Measurements from ENCODE around the gene ACTR10. TPM values are rescaled to one million over a fixed set of nuclear protein-coding genes. Genes with fewer than 3 reads are reported as not detected.

ACTR10 gene
- total and polyA plus RNA-seq, 7 experiments from 2014 or later, result 40.0 to 90.8 (median 53.2) TPM

GRCh38 chr14:58166005-58166983 is 33.7 kb upstream of the ACTR10 start:
- no peak overlapping the region for H3K27ac Mint-ChIP-seq
- Histone ChIP-seq H3K36me3 (ENCODE audit: control insufficient read depth in 2 of 3, insufficient read depth in 3 of 3, low read length in 3 of 3) (no peaks in the 10 kb centered on the region), H3K4me3 (ENCODE audit: low read length) (no peak overlapping the region), H3K27ac (ENCODE audit: low read depth, low read length) (no peak overlapping the region), H3K27me3 (ENCODE audit: control insufficient read depth in 2 of 2, insufficient read depth in 2 of 2, low read length in 2 of 2) (no peaks in the 10 kb centered on the region), H3K9me3 (ENCODE audit: control insufficient read depth in 2 of 3, low read length in 3 of 3) (no peaks in the 10 kb centered on the region), H3K4me1 (ENCODE audit: control insufficient read depth in 2 of 2, insufficient read depth in 2 of 2, low read length in 2 of 2) (no peaks in the 10 kb centered on the region)
- CTCF ChIA-PET, result no interaction called here
- H3K4me1 Mint-ChIP-seq, result peaks cover 0 to 4% (median 0%) of the 10 kb centered on the region in 7 donors
- POLR2A ChIA-PET, result no interaction called here
- peaks cover 11 to 30% (median 15%) of the 10 kb centered on the region in 5 donors for H3K27me3 Mint-ChIP-seq
- DNase-seq, result peak; percentile 18 to 70 (median 53)
- H3K36me3 Mint-ChIP-seq, result no peaks in the 10 kb centered on the region
- H3K9me3 Mint-ChIP-seq, result peaks cover 0 to 2% (median 0%) of the 10 kb centered on the region in 11 donors
- no peak overlapping the region for H3K4me3 Mint-ChIP-seq
- peak; percentile 73 for ATAC-seq
- intact Hi-C loops (cut with micrococcal nuclease), result loop anchor here (1.0 to 10.0 kb wide), 3 partner anchors 33 to 681 kb away; no protein-coding TSS in a partner anchor

GRCh38 chr14:58167057-58167456 is 32.9 kb upstream of the ACTR10 start:
- DNase-seq (no peak), ATAC-seq (no peak)
- peaks cover 0 to 4% (median 0%) of the 10 kb centered on the region in 7 donors for H3K4me1 Mint-ChIP-seq
- intact Hi-C loops (cut with micrococcal nuclease), result loop anchor here in 1 of 2 donors (10.0 kb wide), 1 partner anchor 682 kb away; no protein-coding TSS in a partner anchor
- H3K27ac ChIP-seq (ENCODE audit: low read depth, low read length), result no peak overlapping the region
- peaks cover 14 to 30% (median 15%) of the 10 kb centered on the region in 5 donors for H3K27me3 Mint-ChIP-seq
- H3K4me3 Mint-ChIP-seq, result no peak overlapping the region
- H3K27me3 ChIP-seq (ENCODE audit: control insufficient read depth in 2 of 2, insufficient read depth in 2 of 2, low read length in 2 of 2), result no peaks in the 10 kb centered on the region
- H3K36me3 ChIP-seq (ENCODE audit: control insufficient read depth in 2 of 3, insufficient read depth in 3 of 3, low read length in 3 of 3), result no peaks in the 10 kb centered on the region
- no peak overlapping the region for H3K4me3 ChIP-seq (ENCODE audit: low read length)
- ChIA-PET POLR2A (no interaction called here), CTCF (no interaction called here)
- peaks cover 0 to 2% (median 0%) of the 10 kb centered on the region in 11 donors for H3K9me3 Mint-ChIP-seq
- H3K27ac Mint-ChIP-seq, result no peak overlapping the region
- no peaks in the 10 kb centered on the region for H3K36me3 Mint-ChIP-seq
- no peaks in the 10 kb centered on the region for H3K9me3 ChIP-seq (ENCODE audit: control insufficient read depth in 2 of 3, low read length in 3 of 3)
- H3K4me1 ChIP-seq (ENCODE audit: control insufficient read depth in 2 of 2, insufficient read depth in 2 of 2, low read length in 2 of 2), result no peaks in the 10 kb centered on the region

- CTCF ChIA-PET, result no interaction called here
- H3K27ac ChIP-seq (ENCODE audit: low read depth, low read length), result no peak overlapping the region
- POLR2A ChIA-PET, result interaction anchor here (0.7 kb wide), 1 partner anchor 15 kb away, joined by 3 read pairs; no protein-coding TSS in a partner anchor
- intact Hi-C loops (cut with micrococcal nuclease), result loop anchor here in 1 of 2 donors (10.0 kb wide), 1 partner anchor 683 kb away; no protein-coding TSS in a partner anchor
- H3K9me3 ChIP-seq (ENCODE audit: control insufficient read depth in 2 of 3, low read length in 3 of 3), result no peaks in the 10 kb centered on the region
- no peak for ATAC-seq
- Mint-ChIP-seq H3K4me3 (no peak overlapping the region), H3K27me3 (peaks cover 14 to 30% (median 15%) of the 10 kb centered on the region in 5 donors), H3K36me3 (no peaks in the 10 kb centered on the region), H3K4me1 (peaks cover 0 to 4% (median 0%) of the 10 kb centered on the region in 7 donors), H3K9me3 (peaks cover 0 to 2% (median 0%) of the 10 kb centered on the region in 11 donors), H3K27ac (no peak overlapping the region)
- H3K36me3 ChIP-seq (ENCODE audit: control insufficient read depth in 2 of 3, insufficient read depth in 3 of 3, low read length in 3 of 3), result no peaks in the 10 kb centered on the region
- H3K4me3 ChIP-seq (ENCODE audit: low read length), result no peak overlapping the region
- H3K4me1 ChIP-seq (ENCODE audit: control insufficient read depth in 2 of 2, insufficient read depth in 2 of 2, low read length in 2 of 2), result no peaks in the 10 kb centered on the region
- H3K27me3 ChIP-seq (ENCODE audit: control insufficient read depth in 2 of 2, insufficient read depth in 2 of 2, low read length in 2 of 2), result no peaks in the 10 kb centered on the region
- DNase-seq, result no peak
Observed at GRCh38 chr14:58167891-58168290, 32.1 kb upstream of the ACTR10 start.

GRCh38 chr14:58171090-58171489 is 28.9 kb upstream of the ACTR10 start:
- Histone ChIP-seq H3K27ac (ENCODE audit: low read depth, low read length) (no peak overlapping the region), H3K27me3 (ENCODE audit: control insufficient read depth in 2 of 2, insufficient read depth in 2 of 2, low read length in 2 of 2) (no peaks in the 10 kb centered on the region), H3K36me3 (ENCODE audit: control insufficient read depth in 2 of 3, insufficient read depth in 3 of 3, low read length in 3 of 3) (no peaks in the 10 kb centered on the region), H3K4me3 (ENCODE audit: low read length) (no peak overlapping the region), H3K9me3 (ENCODE audit: control insufficient read depth in 2 of 3, low read length in 3 of 3) (no peaks in the 10 kb centered on the region), H3K4me1 (ENCODE audit: control insufficient read depth in 2 of 2, insufficient read depth in 2 of 2, low read length in 2 of 2) (no peaks in the 10 kb centered on the region)
- peak in 1 of 9 donors; percentile 5 for DNase-seq
- Mint-ChIP-seq H3K9me3 (no peaks in the 10 kb centered on the region), H3K27me3 (peaks cover 19 to 44% (median 24%) of the 10 kb centered on the region in 5 donors), H3K36me3 (no peaks in the 10 kb centered on the region), H3K27ac (peak overlapping the region in 1 of 9 donors; percentile 51), H3K4me1 (peaks cover 0 to 4% (median 0%) of the 10 kb centered on the region in 7 donors), H3K4me3 (no peak overlapping the region)
- POLR2A ChIA-PET, result interaction anchor here (0.6 kb wide), 1 partner anchor 243 kb away, joined by 4 read pairs; no protein-coding TSS in a partner anchor
- CTCF ChIA-PET, result no interaction called here
- ATAC-seq, result peak; percentile 63
- intact Hi-C loops (cut with micrococcal nuclease), result no loop called here

- no peaks in the 10 kb centered on the region for H3K27me3 ChIP-seq (ENCODE audit: control insufficient read depth in 2 of 2, insufficient read depth in 2 of 2, low read length in 2 of 2)
- H3K27ac Mint-ChIP-seq, result no peak overlapping the region
- intact Hi-C loops (cut with micrococcal nuclease), result no loop called here
- H3K27ac ChIP-seq (ENCODE audit: low read depth, low read length), result no peak overlapping the region
- no peaks in the 10 kb centered on the region for H3K4me1 ChIP-seq (ENCODE audit: control insufficient read depth in 2 of 2, insufficient read depth in 2 of 2, low read length in 2 of 2)
- no peak overlapping the region for H3K4me3 Mint-ChIP-seq
- CTCF ChIA-PET, result no interaction called here
- no peak overlapping the region for H3K4me3 ChIP-seq (ENCODE audit: low read length)
- DNase-seq, result no peak
- no peaks in the 10 kb centered on the region for H3K36me3 Mint-ChIP-seq
- no peaks in the 10 kb centered on the region for H3K4me1 Mint-ChIP-seq
- H3K36me3 ChIP-seq (ENCODE audit: control insufficient read depth in 2 of 3, insufficient read depth in 3 of 3, low read length in 3 of 3), result no peaks in the 10 kb centered on the region
- H3K9me3 Mint-ChIP-seq, result no peaks in the 10 kb centered on the region
- ATAC-seq, result no peak
- no peaks in the 10 kb centered on the region for H3K9me3 ChIP-seq (ENCODE audit: control insufficient read depth in 2 of 3, low read length in 3 of 3)
- POLR2A ChIA-PET, result no interaction called here
- peaks cover 9 to 22% (median 14%) of the 10 kb centered on the region in 5 donors for H3K27me3 Mint-ChIP-seq
Observed at GRCh38 chr14:58177125-58177524, 22.8 kb upstream of the ACTR10 start.

GRCh38 chr14:58189176-58189575 is 10.8 kb upstream of the ACTR10 start:
- H3K9me3 ChIP-seq (ENCODE audit: control insufficient read depth in 2 of 3, low read length in 3 of 3), result no peaks in the 10 kb centered on the region
- Mint-ChIP-seq H3K36me3 (peaks cover 0 to 4% (median 0%) of the 10 kb centered on the region in 5 donors), H3K27ac (no peak overlapping the region), H3K4me3 (no peak overlapping the region), H3K9me3 (peaks cover 0 to 3% (median 0%) of the 10 kb centered on the region in 11 donors), H3K4me1 (peaks cover 0 to 8% (median under 1%) of the 10 kb centered on the region in 7 donors), H3K27me3 (peaks cover 5 to 31% (median 17%) of the 10 kb centered on the region in 5 donors)
- ChIA-PET CTCF (no interaction called here), POLR2A (no interaction called here)
- H3K27me3 ChIP-seq (ENCODE audit: control insufficient read depth in 2 of 2, insufficient read depth in 2 of 2, low read length in 2 of 2), result no peaks in the 10 kb centered on the region
- no peaks in the 10 kb centered on the region for H3K36me3 ChIP-seq (ENCODE audit: control insufficient read depth in 2 of 3, insufficient read depth in 3 of 3, low read length in 3 of 3)
- H3K4me1 ChIP-seq (ENCODE audit: control insufficient read depth in 2 of 2, insufficient read depth in 2 of 2, low read length in 2 of 2), result no peaks in the 10 kb centered on the region
- H3K27ac ChIP-seq (ENCODE audit: low read depth, low read length), result no peak overlapping the region
- intact Hi-C loops (cut with micrococcal nuclease), result no loop called here
- DNase-seq, result no peak
- H3K4me3 ChIP-seq (ENCODE audit: low read length), result no peak overlapping the region
- ATAC-seq, result no peak
